ENCODE measurements around the gene RFLNA.

The RFLNA gene

GRCh38 chr12:124294780-124295341, at the start of gene RFLNA:
RFLNA (plus strand) TSS chr12:124295093; CDS start chr12:124295430, 337 bp downstream.
- DNase-seq (ENCODE audit: low read depth in 2 of 2): no peak

DNA sequence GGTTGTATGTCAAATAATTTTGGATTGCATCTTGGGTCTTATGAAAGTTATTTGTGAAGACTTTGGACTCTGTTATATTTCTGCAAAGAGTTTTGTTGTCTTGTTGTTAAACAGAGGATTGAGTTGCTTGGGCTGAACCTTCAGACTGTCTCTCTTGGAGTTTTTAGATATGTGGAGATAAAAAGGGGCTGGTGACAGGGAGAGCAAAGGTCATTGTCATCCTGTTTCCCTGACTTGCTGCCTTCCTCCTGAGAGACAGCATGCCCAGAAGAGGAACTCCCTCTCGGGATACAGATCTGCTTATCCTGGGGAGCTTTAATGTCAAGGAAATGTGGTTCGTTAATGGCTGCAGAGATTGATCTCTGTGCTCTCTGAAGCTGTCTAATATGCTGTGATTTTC, 47.6 kb upstream of the RFLNA start:
- DNase-seq (ENCODE audit: low read depth in 2 of 2): no peak

- DNase-seq (ENCODE audit: low read depth in 2 of 2): no peak
Observed at GRCh38 chr12:124248941-124249825, 45.7 kb upstream of the RFLNA start.

DNA sequence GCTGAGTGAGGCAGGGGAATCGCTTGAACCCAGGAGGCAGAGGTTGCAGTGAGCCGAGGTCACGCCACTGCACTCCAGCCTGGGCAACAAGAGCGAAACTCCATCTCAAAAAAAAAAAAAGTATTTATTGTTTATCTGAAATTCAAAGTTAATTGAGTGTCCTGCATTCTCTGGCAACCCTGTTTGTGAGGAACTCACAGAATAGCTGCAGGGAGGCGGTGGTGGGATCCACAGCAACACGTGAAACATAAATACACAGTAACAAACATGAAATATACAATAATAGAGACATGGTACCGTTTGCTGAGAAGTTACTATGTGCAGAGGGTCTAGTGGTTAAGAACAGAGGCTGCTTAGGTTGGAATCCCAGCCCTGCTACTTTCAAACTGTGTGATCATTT, 43.7 kb upstream of the RFLNA start:
- no peak for DNase-seq (ENCODE audit: low read depth in 2 of 2)

DNA sequence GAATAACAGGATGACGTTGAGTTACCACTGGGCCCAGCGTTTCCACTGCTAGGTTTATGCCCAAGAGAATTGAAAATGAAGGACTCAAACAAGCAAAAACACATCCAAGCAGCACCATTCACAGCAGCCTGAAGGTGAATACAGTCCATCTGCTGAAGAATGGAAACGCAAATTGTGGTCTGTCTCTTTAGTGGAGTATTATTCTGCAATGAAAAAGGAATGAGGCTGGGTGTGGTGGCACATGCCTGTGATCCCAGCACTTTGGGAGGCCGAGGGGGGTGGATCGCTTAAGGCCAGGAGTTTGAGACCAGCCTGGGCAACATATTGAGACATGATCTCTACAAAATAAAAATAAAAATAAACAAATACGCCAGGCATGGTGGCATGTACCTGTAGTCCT, 41.9 kb upstream of the RFLNA start:
- DNase-seq (ENCODE audit: low read depth in 2 of 2): no peak

DNA sequence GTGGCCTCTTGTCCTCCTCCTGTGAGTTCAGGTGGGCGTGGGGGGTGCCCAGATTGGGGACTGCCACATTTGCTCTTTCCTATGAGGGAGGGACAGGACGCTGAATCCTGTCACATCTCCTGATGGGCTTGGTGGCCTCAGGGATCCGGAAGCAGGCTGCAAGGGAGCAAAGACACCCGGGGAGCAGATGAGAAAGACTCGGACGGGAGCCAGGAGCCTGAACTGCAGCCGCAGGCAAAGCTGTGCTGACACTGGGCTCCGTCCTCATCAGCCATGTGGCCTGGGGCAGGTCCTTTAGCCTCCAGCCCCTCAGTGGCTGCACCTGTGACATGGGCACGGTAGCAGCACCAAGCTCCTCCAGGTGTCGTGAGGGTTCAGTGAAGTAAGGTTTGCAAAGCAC, 40.8 kb upstream of the RFLNA start:
- DNase-seq (ENCODE audit: low read depth in 2 of 2): no peak

DNA sequence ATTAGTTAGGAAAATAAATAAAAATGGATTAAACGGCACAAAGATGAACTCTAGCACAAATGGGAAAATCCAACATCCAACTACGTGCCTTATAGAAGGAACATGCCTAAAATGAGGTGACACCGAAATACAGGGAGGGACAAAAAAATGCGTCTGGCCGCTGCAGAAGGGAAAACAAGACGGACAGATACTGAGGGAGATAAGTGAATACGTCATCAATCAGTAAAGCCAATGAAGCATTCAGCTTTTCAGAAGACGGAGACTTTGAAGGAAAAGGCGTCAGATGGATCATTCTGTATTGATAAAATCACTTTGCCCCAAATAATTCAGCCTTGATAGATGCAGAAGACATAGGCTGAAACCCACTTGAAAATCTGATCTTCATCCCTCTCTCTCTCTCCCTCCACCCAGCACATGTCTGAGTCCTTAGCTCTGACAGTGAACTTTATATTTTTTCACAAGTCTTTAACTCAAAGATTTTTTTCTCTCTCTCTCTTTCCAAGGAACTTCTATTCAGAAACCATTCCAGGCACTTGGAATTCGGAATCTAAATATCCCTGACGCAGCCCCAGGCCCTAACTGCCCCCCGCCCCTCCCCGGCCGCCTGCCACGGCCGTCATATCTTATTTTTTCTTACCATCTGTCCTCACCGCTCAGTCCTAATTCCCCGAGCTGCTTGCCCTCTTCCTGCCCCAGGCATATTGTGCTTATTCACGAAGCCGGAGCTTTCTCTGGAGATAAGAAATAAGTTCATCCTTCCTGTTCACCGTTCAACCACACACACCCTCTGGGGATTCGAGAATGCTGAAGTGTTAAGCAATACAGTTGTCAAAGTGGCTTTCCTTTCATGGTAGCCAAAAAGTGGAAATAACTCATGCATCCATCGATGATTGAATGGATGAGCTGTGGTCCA, 35.5 kb upstream of the RFLNA start:
- no peak for DNase-seq (ENCODE audit: low read depth in 2 of 2)

GRCh38 chr12:124261885-124262284, 33.0 kb upstream of the RFLNA start:
- DNase-seq (ENCODE audit: low read depth in 2 of 2): no peak

GRCh38 chr12:124264089-124264795, 30.7 kb upstream of the RFLNA start:
- DNase-seq (ENCODE audit: low read depth in 2 of 2): no peak

DNA sequence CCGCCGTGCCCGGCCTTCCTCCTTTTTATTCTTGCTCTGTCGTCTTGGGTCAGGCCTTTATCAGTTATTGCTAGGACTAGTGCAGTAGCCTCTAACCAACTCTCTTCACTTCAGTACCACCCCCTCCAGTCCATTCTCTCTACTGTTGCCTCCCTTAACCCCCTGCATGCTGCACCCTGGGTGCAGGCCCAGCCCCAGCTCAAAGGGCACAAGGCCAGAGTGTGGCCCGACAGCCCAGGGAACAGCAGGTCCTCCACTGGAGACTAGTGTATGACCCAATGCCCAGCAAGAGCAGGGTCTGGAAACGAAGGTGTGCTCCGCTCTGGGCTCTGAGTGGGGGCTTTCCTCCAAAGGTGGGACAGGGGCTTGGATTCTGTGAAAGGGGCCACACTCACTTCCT, 30.0 kb upstream of the RFLNA start:
- no peak for DNase-seq (ENCODE audit: low read depth in 2 of 2)

DNA sequence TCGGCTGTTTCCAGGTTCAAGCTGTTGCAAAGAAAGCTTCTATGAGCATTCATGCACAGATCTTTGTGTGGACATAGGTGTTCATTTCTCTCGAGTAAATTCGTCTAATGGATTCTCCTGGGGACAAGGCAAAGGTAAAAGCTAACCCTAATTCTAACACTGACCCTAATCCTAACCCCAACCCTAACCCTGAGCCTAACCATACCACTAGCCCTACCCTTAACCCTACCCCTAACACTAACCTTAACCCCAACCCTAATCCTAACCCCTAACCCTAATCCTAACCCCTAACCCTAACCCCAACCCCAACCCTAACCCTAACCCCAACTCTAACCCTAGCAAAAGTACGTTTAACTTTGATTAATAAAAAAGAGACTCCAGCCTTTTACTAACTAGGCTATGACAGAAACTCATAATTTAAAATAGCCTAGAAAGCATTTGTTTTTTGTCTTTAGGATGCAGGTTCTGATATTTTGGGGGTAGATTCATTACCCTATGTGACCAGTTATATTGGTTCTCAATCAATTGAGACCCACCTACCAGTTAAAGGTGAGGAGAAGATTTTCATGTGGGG, 27.6 kb upstream of the RFLNA start:
- no peak for DNase-seq (ENCODE audit: low read depth in 2 of 2)

GRCh38 chr12:124270671-124271070, 24.2 kb upstream of the RFLNA start:
- no peak for DNase-seq (ENCODE audit: low read depth in 2 of 2)

DNA sequence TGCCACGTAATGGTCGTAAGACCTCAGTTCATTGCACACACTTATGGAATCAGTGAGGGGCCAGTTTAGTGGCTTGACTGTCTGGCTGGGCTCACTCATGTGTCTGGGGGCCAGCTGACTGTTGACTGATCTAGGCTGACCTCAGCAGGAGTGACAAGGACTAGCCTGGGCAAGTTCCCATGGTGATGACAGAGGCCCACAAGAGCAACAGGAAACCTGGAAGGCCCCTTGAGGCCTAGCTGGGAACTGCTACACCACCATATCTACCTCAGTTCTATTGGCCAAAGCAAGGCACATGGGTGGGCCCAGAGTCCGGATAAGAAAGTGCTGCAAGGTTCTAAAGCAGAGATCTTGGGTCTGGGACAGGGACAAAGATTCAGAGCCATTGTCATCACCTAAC, 21.3 kb upstream of the RFLNA start:
- no peak for DNase-seq (ENCODE audit: low read depth in 2 of 2)

- DNase-seq (ENCODE audit: low read depth in 2 of 2): no peak
Observed at GRCh38 chr12:124276337-124276736, 18.6 kb upstream of the RFLNA start.

DNA sequence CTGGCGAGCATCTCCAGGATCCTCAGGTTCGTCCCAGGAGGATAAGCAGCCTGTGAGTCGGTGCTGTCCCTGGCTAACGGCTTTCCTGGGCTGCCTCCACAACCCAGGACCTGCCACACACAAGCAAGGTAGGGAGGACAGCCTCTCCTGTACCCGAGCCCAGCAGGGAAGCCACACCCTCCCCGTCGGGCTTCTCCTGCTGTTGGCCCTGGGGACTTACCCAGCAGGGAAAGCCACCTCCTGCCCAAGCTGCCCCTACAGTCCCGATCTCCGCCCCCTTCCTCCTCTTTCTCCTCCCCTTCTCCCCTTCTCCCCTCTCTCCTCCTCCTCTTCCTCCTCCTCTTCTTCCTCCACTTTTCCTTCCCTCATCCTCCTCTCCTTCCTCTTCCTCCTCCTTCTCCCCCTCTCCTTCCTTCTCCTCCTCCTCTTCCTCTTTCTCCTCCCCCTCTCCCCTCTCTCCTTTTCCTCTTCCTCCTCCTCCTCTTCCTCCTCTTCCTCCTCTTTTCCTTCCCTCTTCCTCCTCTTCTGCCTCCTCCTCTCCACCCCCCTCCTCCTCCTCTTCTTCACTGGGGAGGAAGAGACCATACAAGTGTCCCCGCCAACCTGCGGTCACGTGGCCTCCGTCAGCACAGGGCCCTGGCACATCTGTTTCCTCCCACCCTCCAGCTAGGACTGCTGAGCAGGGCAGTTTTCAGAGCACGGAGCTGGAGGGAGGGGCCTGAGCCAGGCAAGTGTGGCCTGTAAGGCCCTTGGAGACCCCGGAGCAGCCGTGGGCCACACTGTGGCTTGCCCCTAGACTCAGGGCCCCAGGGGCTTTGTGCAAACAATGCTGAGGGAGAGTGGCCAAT, 17.3 kb upstream of the RFLNA start:
- DNase-seq (ENCODE audit: low read depth in 2 of 2): no peak

DNA sequence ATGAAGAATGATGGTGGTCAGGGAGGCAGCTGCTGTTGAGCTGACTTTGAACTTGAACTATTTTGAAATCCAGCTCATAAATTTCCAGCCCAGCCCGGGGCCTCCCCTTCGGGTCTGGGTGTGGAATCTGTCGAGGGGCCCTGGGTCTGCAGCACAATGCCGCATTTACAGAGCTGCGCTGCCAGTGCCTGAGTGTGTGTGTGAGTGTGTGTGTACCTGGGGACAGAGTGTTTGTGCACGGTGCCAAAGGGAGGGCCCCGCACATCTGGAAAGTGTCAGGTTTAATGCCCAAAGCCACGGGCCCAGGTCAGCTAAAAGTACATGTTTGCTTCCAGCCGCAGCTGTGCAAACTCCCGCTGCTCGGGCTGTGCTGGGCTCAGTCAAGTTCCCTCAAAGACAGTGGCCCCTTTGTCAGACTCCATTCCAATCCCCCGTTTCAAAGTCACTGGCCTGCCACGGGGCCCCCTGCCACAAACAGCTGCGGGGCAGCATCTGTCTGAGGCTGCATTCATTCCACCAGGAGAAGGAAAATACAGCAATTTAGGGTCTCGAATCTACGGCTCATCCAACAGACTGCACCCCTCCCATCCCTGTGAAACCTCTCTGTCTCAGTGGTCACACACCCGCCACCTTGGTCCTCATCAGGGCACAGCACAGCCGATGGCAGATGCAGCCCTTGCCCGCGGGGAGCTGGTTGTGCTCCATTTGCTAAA, 16.3 kb upstream of the RFLNA start:
- no peak for DNase-seq (ENCODE audit: low read depth in 2 of 2)

DNA sequence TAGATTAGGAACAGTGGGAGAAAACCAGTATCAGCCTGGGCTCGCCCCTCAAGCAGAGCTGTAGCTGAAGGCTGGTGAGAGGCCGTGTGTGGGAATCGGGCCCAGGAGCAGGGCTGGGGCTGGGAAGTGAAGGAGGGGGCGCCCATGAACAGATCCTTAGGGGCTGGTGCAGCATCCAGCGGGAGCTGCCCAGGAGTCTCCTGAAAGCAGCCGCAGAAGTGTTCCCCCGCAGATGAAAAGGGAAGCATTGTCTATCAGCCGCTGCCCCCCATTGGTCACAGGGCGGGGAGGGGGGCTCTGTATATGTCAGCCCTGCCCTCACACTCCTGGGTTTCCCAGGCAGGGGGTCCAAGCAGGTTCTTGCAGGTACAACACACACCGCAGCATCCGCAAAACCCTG, 15.6 kb upstream of the RFLNA start:
- no peak for DNase-seq (ENCODE audit: low read depth in 2 of 2)

- no peak for DNase-seq (ENCODE audit: low read depth in 2 of 2)
Observed at GRCh38 chr12:124279846-124280360, 15.0 kb upstream of the RFLNA start.

- DNase-seq (ENCODE audit: low read depth in 2 of 2): no peak
Observed at GRCh38 chr12:124281309-124281708, 13.6 kb upstream of the RFLNA start.

DNA sequence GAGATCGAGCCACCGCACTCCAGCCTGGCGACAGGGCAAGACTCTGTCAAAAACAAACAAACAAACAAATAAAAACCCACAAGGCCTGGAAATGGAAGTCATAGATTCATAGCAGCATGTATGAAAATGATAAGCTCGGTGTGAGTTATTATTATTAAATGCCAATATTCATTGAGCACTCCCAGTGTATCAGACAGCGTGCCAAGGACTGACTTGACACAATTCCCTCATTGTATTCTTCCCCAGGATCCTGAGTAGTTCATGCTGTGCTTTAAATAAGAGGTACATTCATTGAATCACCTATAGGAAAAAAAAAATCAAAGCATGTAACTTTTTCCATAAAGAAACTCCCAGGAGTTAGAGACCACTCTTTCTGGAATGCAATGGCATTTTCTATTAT, 12.6 kb upstream of the RFLNA start:
- DNase-seq (ENCODE audit: low read depth in 2 of 2): no peak

Measured in stimulated activated CD8-positive, alpha-beta memory T cell treated with anti-CD3 and anti-CD28 coated beads, Interleukin-7, amount 100 ng/mL, for 4 hours (primary cell).